GM19372 (cell line): ENCODE measurements around the gene DAB2IP.
"Not testable (repeated sequence)": the region's sequence is repeated elsewhere in the genome, so short reads cannot be mapped to it uniquely, and the experiment has no call there.

Source experiments
- ATAC-seq: cut with Tn5 transposase; IDR thresholded peaks from one replicate; pipeline ENCODE4 v1.9.1; 2021; ENCODE audit warnings: mild to moderate bottlenecking, low read depth, moderate library complexity; ENCODE audit not compliant: unreplicated experiment

The DAB2IP gene

GRCh38 chr9:121651295-121652020 lies at the start of gene DAB2IP:
TSS of gene DAB2IP (plus strand) at chr9:121651634. CDS start at chr9:121651776, 142 bp downstream.
- no peak for ATAC-seq

- ATAC-seq, result no peak
These were observed 48.4 kb upstream of the DAB2IP start for GRCh38 chr9:121603028-121603427.

- no peak for ATAC-seq
These were observed 47.2 kb upstream of the DAB2IP start for GRCh38 chr9:121604242-121604641.

- no peak for ATAC-seq
These were observed 46.8 kb upstream of the DAB2IP start for GRCh38 chr9:121604654-121605053.

- ATAC-seq, result no peak
These were observed 43.8 kb upstream of the DAB2IP start for GRCh38 chr9:121607434-121608167.

- ATAC-seq, result no peak
These were observed 43.1 kb upstream of the DAB2IP start for GRCh38 chr9:121608168-121608853.

- ATAC-seq, result no peak
These were observed 41.4 kb upstream of the DAB2IP start for GRCh38 chr9:121609822-121610637.

GRCh38 chr9:121610638-121610953 lies 40.8 kb upstream of the DAB2IP start:
- ATAC-seq, result no peak

- no peak for ATAC-seq
These were observed 38.9 kb upstream of the DAB2IP start for GRCh38 chr9:121612511-121612998.

- no peak for ATAC-seq
These were observed 38.3 kb upstream of the DAB2IP start for GRCh38 chr9:121613009-121613752.

GRCh38 chr9:121616123-121616755 lies 35.2 kb upstream of the DAB2IP start:
- no peak for ATAC-seq

- ATAC-seq, result no peak
These were observed 32.9 kb upstream of the DAB2IP start for GRCh38 chr9:121618504-121618903.

GRCh38 chr9:121618910-121619309 lies 32.5 kb upstream of the DAB2IP start:
- ATAC-seq, result not testable (repeated sequence)

- no peak for ATAC-seq
These were observed 31.7 kb upstream of the DAB2IP start for GRCh38 chr9:121619545-121620324.

- ATAC-seq, result no peak
These were observed 31.1 kb upstream of the DAB2IP start for GRCh38 chr9:121620325-121620673.

- ATAC-seq, result no peak
These were observed 30.5 kb upstream of the DAB2IP start for GRCh38 chr9:121620777-121621449.

- ATAC-seq, result no peak
These were observed 28.8 kb upstream of the DAB2IP start for GRCh38 chr9:121622387-121623203.
